Fibroblast of villous mesenchyme (primary cell): ENCODE data around the gene TNS1. TPM values are rescaled to one million over a fixed set of nuclear protein-coding genes. Genes with fewer than 3 reads are reported as not detected.

ENCODE experiments used
- DNase-seq: peaks from one replicate; pipeline ENCODE4 v3.0.0-alpha.2; 2010; ENCODE audit warnings: low read depth
- H3K4me3 ChIP-seq: 2 replicates; pipeline ENCODE4 v1.5.1; 2011; ENCODE audit warnings: low read depth, mild to moderate bottlenecking, low read length
- total RNA-seq: library from RNA; depleted of rRNA; stranded (reverse); fragments of >200 nt; gene quantifications from 2 replicates; pipeline ENCODE4 v1.2.3, GENCODE V29; 2012
- TF ChIP-seq, protein P1 (sequence below): IDR thresholded peaks from 2 replicates; pipeline ENCODE4 v1.5.1; 2012; ENCODE audit warnings: low read depth, mild to moderate bottlenecking, low read length; ENCODE audit not compliant: insufficient read depth

The TNS1 gene
- total RNA-seq, 1 donor, result 127 TPM

DNA sequence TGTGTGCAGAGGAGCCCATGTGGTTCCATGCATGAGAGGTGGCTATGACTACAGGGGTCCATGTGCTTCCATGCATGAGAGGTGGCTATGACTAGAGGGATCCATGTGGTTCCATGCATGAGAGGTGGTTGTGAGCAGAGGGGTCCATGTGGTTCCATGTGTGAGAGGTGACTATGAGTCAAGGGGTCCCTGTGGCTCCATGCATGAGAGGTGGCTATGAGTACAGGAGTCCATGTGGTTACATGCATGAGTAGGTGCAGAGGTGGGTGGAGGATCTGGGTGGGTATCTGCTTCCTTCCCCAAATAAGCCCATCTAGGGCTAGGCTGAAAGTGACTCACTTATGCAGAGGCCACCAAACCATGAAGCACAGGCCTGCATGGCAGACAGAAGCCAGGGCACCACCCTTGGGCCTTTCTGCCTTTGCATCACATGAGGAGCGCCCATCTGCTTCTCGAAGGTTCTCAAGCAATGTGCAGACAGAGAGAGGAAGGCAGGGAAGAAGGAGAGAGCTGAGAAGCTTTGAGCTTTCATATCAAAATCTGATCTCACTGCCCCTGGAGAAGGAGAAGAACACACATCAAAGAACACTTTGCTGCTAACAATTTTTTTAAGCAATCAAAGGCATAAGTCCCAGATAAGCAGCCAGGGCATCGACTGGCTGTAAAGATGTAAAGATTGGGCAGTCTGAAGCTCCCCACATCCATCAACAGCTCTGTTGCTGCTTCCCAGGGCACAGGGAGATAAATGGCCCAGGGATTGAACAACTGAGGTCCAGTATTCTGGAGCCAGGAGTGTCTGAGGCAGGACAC, 137.6 kb downstream of the TNS1 start:
- TF ChIP-seq, protein P1, sequence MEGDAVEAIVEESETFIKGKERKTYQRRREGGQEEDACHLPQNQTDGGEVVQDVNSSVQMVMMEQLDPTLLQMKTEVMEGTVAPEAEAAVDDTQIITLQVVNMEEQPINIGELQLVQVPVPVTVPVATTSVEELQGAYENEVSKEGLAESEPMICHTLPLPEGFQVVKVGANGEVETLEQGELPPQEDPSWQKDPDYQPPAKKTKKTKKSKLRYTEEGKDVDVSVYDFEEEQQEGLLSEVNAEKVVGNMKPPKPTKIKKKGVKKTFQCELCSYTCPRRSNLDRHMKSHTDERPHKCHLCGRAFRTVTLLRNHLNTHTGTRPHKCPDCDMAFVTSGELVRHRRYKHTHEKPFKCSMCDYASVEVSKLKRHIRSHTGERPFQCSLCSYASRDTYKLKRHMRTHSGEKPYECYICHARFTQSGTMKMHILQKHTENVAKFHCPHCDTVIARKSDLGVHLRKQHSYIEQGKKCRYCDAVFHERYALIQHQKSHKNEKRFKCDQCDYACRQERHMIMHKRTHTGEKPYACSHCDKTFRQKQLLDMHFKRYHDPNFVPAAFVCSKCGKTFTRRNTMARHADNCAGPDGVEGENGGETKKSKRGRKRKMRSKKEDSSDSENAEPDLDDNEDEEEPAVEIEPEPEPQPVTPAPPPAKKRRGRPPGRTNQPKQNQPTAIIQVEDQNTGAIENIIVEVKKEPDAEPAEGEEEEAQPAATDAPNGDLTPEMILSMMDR, result no peak
- no peak for DNase-seq
- no peak overlapping the region for H3K4me3 ChIP-seq

DNA sequence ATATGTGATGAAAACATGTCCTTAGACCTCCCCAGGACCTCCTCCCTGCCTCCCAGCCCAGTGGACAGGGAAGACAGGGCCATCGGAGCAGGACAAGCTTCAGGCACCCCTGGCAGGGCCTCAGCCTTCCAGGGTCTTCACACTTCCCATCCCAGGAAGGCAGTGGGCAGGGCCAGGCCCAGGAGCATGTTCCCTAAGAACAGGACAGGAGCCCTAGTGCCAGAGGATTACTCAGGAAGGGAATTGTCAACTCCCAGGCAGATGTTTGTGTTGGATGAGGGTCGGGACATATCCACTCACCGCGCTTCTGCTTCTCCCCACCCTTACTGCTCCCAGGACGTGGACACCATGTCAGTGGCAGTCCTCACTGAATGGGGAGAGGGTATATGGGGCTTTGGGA, 138.9 kb downstream of the TNS1 start:
- no peak overlapping the region for H3K4me3 ChIP-seq
- DNase-seq, result no peak
- TF ChIP-seq, protein P1, result no peak

DNA sequence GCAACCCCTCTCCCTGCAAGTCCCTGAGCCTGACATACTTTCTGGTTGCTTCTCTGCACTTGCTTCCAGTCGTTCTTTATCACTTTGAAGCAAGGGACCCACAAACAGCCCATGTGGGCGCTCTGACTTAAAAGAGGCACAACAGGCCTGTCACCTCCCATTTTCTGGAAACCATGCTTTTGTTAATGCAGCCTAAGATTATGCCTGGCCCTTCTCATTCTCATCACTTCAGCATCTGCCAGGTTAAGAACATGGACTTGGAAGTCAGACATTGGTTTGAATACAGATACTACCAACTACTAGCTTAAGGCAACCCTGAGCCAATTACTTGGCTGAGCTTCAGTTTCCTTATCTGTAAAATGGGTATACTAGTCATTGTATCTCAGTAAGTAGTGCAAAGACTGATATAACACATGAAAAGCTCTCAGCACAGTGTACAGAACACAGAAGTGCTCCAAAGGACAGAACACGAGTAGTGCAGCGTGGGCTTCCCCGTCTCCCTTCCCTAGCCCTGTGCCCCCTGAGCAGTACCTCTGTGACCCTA, 141.4 kb downstream of the TNS1 start:
- H3K4me3 ChIP-seq, result no peak overlapping the region
- TF ChIP-seq, protein P1, result no peak
- DNase-seq, result no peak

DNA sequence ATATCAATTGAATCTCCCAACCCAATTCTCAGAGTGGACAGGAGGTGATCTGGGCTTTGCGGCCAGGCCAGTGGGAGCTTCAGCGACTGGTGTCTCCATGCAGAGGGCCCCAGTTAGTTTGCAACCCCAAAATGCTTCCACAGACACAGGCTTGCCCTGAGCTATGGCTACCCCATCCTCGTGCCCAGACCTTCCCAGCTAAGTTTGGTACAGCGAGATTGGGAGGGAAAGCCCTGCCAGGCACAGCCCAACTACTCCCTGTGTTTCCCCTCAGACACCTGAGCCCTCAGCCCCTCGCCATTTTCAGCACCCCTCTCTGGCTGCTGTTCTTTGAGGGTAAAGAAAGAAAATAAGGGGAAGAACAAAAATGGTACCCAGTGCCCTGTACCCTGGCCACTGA, 142.9 kb downstream of the TNS1 start:
- no peak for DNase-seq
- no peak overlapping the region for H3K4me3 ChIP-seq

DNA sequence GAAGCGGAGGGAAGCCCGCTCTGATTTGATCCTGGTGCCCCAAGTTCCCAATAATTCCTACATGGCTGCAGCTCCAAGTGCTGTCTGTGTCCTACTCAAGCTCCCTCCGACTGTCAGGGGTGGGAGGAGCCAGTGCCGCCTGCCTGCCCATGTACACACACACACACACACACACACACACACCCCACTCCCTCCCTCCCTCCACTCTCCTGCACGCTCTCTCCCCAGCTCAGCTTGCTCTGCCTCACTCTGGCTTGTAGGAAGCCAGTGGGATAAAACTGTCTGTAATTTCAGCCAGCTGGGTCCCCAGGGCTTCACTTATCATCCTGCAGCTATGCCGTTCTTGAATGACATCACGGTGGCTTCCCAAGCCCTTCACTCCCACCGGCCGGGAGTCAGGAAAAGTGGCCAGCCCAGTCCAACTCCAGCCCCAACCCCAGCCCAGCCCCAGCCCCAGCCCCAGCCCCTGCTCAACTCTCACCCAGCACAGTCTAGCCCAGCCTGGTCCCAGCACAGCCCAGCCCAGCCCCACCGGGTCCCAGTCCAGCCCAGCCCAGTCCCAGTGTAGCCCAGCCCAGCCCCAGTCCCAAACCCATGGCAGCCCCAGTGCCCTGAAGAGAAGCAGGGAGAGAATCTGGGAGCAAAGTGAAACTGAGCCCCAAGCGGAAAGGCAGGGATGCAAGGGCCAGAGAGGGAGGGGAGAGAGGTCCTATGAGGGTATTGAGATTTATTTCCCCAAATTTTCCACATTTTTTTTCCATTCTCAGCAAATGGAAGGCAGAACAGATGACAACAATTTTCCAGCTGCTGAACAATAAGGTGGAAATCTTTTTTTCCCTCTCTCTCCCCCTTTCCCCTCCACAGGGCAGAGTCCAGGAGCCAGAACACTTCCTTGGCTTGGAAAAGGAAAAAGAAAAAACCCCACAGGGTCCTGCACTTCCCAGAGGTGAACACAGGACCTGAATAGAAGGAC, 144.0 kb downstream of the TNS1 start:
- H3K4me3 ChIP-seq, result no peak overlapping the region
- DNase-seq, result peak; percentile 86
- TF ChIP-seq, protein P1, result no peak

More for the DNA sequence above, 142.9 kb downstream of the TNS1 start:
- TF ChIP-seq, protein P1, result no peak

GRCh38 chr2:217857624-217858506, 144.9 kb downstream of the TNS1 start:
- no peak overlapping the region for H3K4me3 ChIP-seq
- TF ChIP-seq, protein P1, result no peak
- no peak for DNase-seq
